Measurements from ENCODE around the gene ASAP2.

ASAP2 gene

GRCh38 chr2:9236045-9236344 lies 29.4 kb downstream of the ASAP2 start:
- ChIA-PET CTCF (interaction anchor here (1.4 kb wide), 1 partner anchor 14 kb away, joined by 5 read pairs; no protein-coding TSS in a partner anchor), POLR2A (interaction anchor here (1.2 kb wide), 1 partner anchor 13 kb away, joined by 3 read pairs; no protein-coding TSS in a partner anchor)
- no peak for DNase-seq (ENCODE audit: low read depth, low spot score)
- no peak overlapping the region for H3K4me3 ChIP-seq (ENCODE audit: low read depth, low read length)
- TF ChIP-seq, protein P1, sequence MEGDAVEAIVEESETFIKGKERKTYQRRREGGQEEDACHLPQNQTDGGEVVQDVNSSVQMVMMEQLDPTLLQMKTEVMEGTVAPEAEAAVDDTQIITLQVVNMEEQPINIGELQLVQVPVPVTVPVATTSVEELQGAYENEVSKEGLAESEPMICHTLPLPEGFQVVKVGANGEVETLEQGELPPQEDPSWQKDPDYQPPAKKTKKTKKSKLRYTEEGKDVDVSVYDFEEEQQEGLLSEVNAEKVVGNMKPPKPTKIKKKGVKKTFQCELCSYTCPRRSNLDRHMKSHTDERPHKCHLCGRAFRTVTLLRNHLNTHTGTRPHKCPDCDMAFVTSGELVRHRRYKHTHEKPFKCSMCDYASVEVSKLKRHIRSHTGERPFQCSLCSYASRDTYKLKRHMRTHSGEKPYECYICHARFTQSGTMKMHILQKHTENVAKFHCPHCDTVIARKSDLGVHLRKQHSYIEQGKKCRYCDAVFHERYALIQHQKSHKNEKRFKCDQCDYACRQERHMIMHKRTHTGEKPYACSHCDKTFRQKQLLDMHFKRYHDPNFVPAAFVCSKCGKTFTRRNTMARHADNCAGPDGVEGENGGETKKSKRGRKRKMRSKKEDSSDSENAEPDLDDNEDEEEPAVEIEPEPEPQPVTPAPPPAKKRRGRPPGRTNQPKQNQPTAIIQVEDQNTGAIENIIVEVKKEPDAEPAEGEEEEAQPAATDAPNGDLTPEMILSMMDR (IDR thresholded peaks at IDR 0.05; ENCODE audit: insufficient read depth, low read length, missing control alignments), result no peak

GRCh38 chr2:9236867-9237266 lies 30.3 kb downstream of the ASAP2 start:
- ChIA-PET POLR2A (no interaction called here), CTCF (interaction anchor here (1.2 kb wide), 1 partner anchor 14 kb away, joined by 3 read pairs; no protein-coding TSS in a partner anchor)
- no peak for DNase-seq (ENCODE audit: low read depth, low spot score)
- TF ChIP-seq, protein P1 (IDR thresholded peaks at IDR 0.05; ENCODE audit: insufficient read depth, low read length, missing control alignments), result no peak
- H3K4me3 ChIP-seq (ENCODE audit: low read depth, low read length), result no peak overlapping the region

DNA sequence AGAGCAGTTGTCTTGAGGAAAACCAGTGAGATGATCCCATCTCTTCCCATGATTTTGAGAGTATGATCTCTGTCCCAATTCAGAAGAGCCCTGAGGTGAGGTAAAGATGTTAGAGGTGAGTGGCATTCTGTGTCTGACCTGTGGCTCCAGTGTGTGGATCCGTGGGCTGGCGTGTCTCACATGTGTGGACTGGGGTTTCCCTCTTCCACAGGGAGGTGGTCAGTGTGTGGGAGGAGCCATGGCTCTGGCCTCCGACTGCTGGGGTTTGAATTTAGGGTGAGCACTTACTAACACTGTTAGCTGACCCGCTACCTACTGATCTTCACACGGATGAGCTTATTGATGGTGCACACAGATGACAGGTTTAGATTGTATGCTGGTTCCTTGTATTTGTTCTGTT lies 31.2 kb downstream of the ASAP2 start:
- ChIA-PET POLR2A (interaction anchor here (0.6 kb wide), 1 partner anchor 73 kb away, joined by 3 read pairs; no protein-coding TSS in a partner anchor), CTCF (interaction anchor here (0.8 kb wide), 1 partner anchor 11 kb away, joined by 4 read pairs; no protein-coding TSS in a partner anchor)
- DNase-seq (ENCODE audit: low read depth, low spot score), result no peak
- TF ChIP-seq, protein P1 (IDR thresholded peaks at IDR 0.05; ENCODE audit: insufficient read depth, low read length, missing control alignments), result no peak
- H3K4me3 ChIP-seq (ENCODE audit: low read depth, low read length), result no peak overlapping the region

DNA sequence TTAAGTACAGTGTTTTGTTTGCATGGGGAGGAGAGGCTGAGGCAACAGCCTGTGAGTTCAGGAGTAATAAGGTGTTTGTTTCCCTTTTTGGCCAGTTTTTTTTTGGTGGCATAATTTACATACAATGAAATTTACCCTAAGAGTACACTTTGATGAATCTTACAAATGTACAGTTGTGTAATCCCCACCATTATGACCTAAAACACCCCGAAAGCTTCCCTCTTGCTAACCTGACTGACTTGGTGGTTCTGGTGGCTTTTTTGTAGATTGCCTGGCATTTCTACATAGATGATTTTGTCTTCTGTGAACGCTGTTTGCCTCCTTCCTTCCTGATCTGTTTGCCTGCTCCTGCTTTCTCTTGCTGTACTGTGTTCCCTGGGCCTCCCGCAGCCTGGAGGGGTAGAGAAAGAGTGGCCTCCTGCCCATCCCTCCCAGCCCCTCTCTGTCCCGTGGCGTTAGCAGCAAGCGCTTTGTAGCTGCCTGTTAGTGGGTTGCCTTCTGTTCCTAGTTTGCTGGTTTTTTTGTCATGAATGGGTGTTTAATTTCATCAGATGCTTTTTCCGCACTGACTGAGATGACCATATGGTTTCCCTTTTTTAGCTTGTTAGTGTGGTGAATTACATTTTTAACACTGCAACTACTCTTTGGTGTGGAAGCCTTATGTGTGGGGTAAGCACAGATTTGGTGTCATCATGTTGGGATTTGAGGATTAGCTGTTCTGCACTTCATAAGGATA lies 32.1 kb downstream of the ASAP2 start:
- no peak for DNase-seq (ENCODE audit: low read depth, low spot score)
- TF ChIP-seq, protein P1 (IDR thresholded peaks at IDR 0.05; ENCODE audit: insufficient read depth, low read length, missing control alignments), result no peak
- no peak overlapping the region for H3K4me3 ChIP-seq (ENCODE audit: low read depth, low read length)
- CTCF ChIA-PET, result interaction anchor here (0.8 to 1.6 kb wide), 3 partner anchors 10 to 25 kb away, joined by 3 to 5 read pairs (median 3); no protein-coding TSS in a partner anchor
- POLR2A ChIA-PET, result interaction anchor here (0.6 kb wide), 1 partner anchor 72 kb away, joined by 3 read pairs; no protein-coding TSS in a partner anchor

GRCh38 chr2:9239616-9240015 lies 33.0 kb downstream of the ASAP2 start:
- ChIA-PET POLR2A (no interaction called here), CTCF (interaction anchor here (0.8 to 1.6 kb wide), 3 partner anchors 9 to 26 kb away, joined by 3 to 5 read pairs (median 3); no protein-coding TSS in a partner anchor)
- TF ChIP-seq, protein P1 (IDR thresholded peaks at IDR 0.05; ENCODE audit: insufficient read depth, low read length, missing control alignments), result no peak
- no peak overlapping the region for H3K4me3 ChIP-seq (ENCODE audit: low read depth, low read length)
- no peak for DNase-seq (ENCODE audit: low read depth, low spot score)

DNA sequence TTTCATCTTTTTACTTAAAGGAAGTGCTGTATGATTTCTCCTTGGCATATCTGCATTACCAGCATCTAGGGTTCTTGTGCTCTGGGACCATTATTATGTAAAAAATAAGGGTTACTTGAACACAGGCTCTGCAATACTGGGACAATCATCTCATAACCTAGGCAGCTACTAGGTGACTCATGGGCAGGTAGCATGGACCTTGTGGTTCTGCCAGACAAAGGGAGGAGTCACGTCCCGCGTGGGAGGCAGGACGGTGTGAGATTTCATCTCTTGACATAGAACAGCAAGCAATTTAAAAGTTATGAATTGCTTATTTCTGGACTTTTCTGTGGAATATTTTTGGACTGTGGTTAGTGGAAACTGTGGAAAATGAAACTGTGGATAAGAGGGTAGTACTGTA lies 34.1 kb downstream of the ASAP2 start:
- CTCF ChIA-PET, result no interaction called here
- POLR2A ChIA-PET, result interaction anchor here (1.0 kb wide), 1 partner anchor 182 kb away, joined by 3 read pairs; the partner anchor contains the start of gene ITGB1BP1
- no peak for DNase-seq (ENCODE audit: low read depth, low spot score)
- no peak overlapping the region for H3K4me3 ChIP-seq (ENCODE audit: low read depth, low read length)
- TF ChIP-seq, protein P1 (IDR thresholded peaks at IDR 0.05; ENCODE audit: insufficient read depth, low read length, missing control alignments), result no peak
